Measurements from ENCODE around the gene AGBL5. TPM values are rescaled to one million over a fixed set of nuclear protein-coding genes. Genes with fewer than 3 reads are reported as not detected.

Gene AGBL5
- total and polyA plus RNA-seq, 2 of the 13 experiments (the other 11 are each of a cell fraction or from before 2014, with no cell fraction given) = 55.9 to 73.3 TPM

GRCh38 chr2:27086090-27086723 is 34.7 kb downstream of the AGBL5 start (continued):
- TF ChIP-seq GLMP (CRISPR knock-in tag; IDR thresholded peaks at IDR 0.05; ENCODE audit: borderline replicate concordance) (no peak), ASH2L (IDR thresholded peaks at IDR 0.05; ENCODE audit: insufficient read length, low read depth, low read length) (peak; percentile 63), ZSCAN29 (CRISPR knock-in tag; conservative IDR thresholded peaks at IDR 0.05) (0 out of 2 replicates have a peak, but pooled peaks have one; percentile 4), EEA1 (CRISPR knock-in tag; IDR thresholded peaks at IDR 0.05; ENCODE audit: borderline replicate concordance) (peak; percentile 58; the same call in 1 of the 2 replicates), NKX3-1 (CRISPR knock-in tag; IDR thresholded peaks at IDR 0.05) (peak; percentile 84; the same call in 1 of the 2 replicates), MNT (IDR thresholded peaks at IDR 0.05) (peak; percentile 71), ZNF687 (CRISPR knock-in tag; IDR thresholded peaks at IDR 0.05) (peak; percentile 84), SCMH1 (CRISPR knock-in tag; IDR thresholded peaks at IDR 0.05; ENCODE audit: borderline replicate concordance) (no peak), EED (CRISPR knock-in tag; IDR thresholded peaks at IDR 0.05) (no peak), XRCC5 (optimal IDR thresholded peaks at IDR 0.05; ENCODE audit: low read length) (peak; percentile 41), ZNF691 (CRISPR knock-in tag; IDR thresholded peaks at IDR 0.05; ENCODE audit: borderline replicate concordance, low read depth) (no peak; the same call in 1 of the 2 replicates), STAT5B (CRISPR knock-in tag; IDR thresholded peaks at IDR 0.05) (peak; percentile 58), MXD1 (CRISPR knock-in tag; IDR thresholded peaks at IDR 0.05) (no peak), JUN (CRISPR knock-in tag; IDR thresholded peaks at IDR 0.05) (no peak), PHF8 (CRISPR knock-in tag; IDR thresholded peaks at IDR 0.05) (peak; percentile 67; the same call in 1 of the 2 replicates), KDM5B (CRISPR knock-in tag; IDR thresholded peaks at IDR 0.05; ENCODE audit: borderline replicate concordance) (no peak; the same call in 1 of the 2 replicates), ZNF839 (CRISPR knock-in tag; IDR thresholded peaks at IDR 0.05; ENCODE audit: borderline replicate concordance) (no peak)

Measured in HepG2 (cell line).